ENCODE data around the gene EXOC3L4. TPM values are rescaled to one million over a fixed set of nuclear protein-coding genes. Genes with fewer than 3 reads are reported as not detected.
A peak's percentile ranks its signal among the peaks of the same experiment; 100 is the strongest.

The EXOC3L4 gene
- total RNA-seq, 1 donor from 2014 or later: 0.17 TPM

- no peak for DNase-seq (ENCODE audit: low read depth)
- peak overlapping the region; percentile 13 for H3K4me3 ChIP-seq (ENCODE audit: low read depth, low read length)
- TF ChIP-seq, protein P1, sequence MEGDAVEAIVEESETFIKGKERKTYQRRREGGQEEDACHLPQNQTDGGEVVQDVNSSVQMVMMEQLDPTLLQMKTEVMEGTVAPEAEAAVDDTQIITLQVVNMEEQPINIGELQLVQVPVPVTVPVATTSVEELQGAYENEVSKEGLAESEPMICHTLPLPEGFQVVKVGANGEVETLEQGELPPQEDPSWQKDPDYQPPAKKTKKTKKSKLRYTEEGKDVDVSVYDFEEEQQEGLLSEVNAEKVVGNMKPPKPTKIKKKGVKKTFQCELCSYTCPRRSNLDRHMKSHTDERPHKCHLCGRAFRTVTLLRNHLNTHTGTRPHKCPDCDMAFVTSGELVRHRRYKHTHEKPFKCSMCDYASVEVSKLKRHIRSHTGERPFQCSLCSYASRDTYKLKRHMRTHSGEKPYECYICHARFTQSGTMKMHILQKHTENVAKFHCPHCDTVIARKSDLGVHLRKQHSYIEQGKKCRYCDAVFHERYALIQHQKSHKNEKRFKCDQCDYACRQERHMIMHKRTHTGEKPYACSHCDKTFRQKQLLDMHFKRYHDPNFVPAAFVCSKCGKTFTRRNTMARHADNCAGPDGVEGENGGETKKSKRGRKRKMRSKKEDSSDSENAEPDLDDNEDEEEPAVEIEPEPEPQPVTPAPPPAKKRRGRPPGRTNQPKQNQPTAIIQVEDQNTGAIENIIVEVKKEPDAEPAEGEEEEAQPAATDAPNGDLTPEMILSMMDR (conservative IDR thresholded peaks at IDR 0.05; ENCODE audit: low read depth, low read length): no peak
Measured at GRCh38 chr14:103128631-103129300, 34.2 kb downstream of the EXOC3L4 start.

DNA sequence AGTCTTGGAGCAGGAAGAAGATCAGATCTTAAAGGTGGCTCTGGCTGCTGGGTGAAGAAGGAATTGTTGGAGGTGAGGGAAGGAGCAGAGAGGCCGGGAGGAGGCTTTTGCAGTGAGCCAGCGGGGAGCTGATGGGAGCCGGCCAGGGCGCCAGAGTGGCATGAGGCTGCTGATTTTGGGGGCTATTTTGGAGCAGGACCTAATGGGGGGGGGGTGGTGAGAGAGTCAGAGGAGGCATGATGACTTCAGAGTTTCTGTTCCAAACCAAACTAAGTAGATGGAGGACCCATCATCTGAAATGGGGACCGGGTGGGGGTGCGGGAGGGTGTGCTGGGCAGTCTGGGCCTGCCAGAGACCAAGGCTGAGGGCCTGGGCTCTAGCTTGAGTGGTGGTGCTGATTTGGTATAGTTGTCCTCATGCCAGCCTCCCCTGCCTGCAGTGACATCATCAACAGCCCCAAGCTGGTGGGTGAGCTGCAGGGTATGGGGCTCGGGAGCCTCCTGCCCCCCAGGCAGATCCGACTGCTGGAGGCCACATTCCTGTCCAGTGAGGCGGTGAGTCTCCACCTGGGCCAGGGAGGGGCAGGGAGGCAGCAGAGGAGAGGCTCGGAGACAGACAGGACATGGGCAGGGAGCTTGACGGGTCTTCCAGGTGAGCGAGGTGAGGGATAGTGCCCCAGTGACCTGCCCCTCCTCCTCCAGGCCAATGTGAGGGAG, 34.9 kb downstream of the EXOC3L4 start:
- no peak for DNase-seq (ENCODE audit: low read depth)
- TF ChIP-seq, protein P1 (conservative IDR thresholded peaks at IDR 0.05; ENCODE audit: low read depth, low read length): no peak
- no peak overlapping the region for H3K4me3 ChIP-seq (ENCODE audit: low read depth, low read length)

DNA sequence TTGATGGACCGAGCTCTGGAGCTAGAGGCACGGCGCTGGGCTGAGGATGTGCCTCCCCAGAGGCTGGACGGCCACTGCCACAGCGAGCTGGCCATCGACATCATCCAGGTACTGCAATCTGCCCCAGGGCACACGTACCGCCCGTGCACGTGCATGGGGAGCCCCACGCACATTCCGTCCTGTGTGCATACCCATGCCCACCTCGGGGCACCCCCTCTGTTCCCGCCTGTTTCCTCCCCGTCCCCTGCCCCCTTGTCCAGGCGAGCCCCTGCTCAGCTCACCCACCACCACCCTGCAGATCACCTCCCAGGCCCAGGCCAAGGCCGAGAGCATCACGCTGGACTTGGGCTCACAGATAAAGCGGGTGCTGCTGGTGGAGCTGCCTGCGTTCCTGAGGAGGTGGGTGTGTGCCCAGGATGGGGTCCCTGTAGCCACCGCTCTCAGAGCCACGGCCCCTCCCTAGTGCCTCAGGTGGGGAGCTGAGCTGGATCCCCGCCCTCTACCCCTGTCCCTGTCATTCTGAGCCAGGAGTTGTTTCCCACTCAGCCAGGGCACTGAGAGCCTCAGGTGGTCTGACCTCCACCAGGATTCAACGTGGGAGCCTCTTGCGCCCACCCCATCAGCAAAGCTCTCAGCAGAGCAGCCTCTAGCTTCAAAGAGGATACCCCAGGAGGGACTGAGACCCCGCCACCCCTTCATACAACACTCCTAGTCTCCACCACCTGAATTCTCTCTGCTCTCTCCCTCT, 35.7 kb downstream of the EXOC3L4 start:
- no peak for DNase-seq (ENCODE audit: low read depth)
- H3K4me3 ChIP-seq (ENCODE audit: low read depth, low read length): no peak overlapping the region
- TF ChIP-seq, protein P1 (conservative IDR thresholded peaks at IDR 0.05; ENCODE audit: low read depth, low read length): no peak

GRCh38 chr14:103130965-103131364, 36.4 kb downstream of the EXOC3L4 start:
- H3K4me3 ChIP-seq (ENCODE audit: low read depth, low read length): no peak overlapping the region
- DNase-seq (ENCODE audit: low read depth): no peak
- TF ChIP-seq, protein P1 (conservative IDR thresholded peaks at IDR 0.05; ENCODE audit: low read depth, low read length): no peak

- TF ChIP-seq, protein P1 (conservative IDR thresholded peaks at IDR 0.05; ENCODE audit: low read depth, low read length): no peak
Measured at GRCh38 chr14:103131580-103131979, 37.1 kb downstream of the EXOC3L4 start.

DNA sequence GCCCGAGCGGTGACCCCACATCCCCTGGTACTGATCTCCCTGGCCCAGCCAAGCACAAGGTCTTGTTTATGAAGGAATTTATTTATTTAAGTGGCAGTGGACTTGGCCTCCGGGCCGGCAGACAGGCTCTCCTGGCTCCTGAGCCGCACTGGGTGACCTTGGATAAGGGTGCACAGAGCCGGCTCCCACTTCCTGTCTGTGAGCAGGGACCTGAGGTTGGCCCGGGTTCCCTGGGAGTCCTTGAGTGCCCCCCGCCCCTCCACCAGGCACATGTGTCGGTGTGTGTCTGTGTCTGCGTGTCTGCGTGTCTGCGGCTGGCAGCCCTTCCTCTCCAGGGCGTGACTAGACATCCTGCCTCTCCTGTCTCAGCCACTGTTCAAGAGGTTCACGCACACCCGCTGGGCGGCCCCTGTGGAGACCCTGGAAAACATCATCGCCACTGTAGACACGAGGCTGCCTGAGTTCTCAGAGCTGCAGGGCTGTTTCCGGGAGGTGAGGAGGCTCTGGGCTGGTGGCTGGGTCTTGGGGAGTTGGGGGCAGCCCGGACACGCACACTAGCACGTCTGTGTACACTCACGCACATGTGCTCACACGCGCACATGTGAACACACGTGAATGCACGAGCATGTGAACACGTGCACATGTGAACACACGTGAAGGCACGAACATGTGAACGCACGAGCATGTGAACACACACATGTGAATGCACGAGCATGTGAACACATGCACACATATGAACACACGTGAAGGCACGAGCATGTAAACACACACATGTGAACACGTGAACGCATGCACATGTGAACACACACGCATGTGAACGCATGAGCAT, 38.1 kb downstream of the EXOC3L4 start:
- no peak overlapping the region for H3K4me3 ChIP-seq (ENCODE audit: low read depth, low read length)
- TF ChIP-seq, protein P1 (conservative IDR thresholded peaks at IDR 0.05; ENCODE audit: low read depth, low read length): no peak
- DNase-seq (ENCODE audit: low read depth): no peak

More at GRCh38 chr14:103131580-103131979, 37.1 kb downstream of the EXOC3L4 start:
- no peak for DNase-seq (ENCODE audit: low read depth)
- H3K4me3 ChIP-seq (ENCODE audit: low read depth, low read length): no peak overlapping the region
